ENCODE data around the gene FAM204A.

- TF ChIP-seq CTCF (IDR thresholded peaks at IDR 0.05) (no peak), POLR2A (IDR thresholded peaks at IDR 0.05) (no peak)
These were observed 36.4 kb downstream of the FAM204A start for GRCh38 chr10:118305730-118306129.

All from testis (tissue), 2 donors.